HCEC 1CT (cell line): Measurements from ENCODE around the gene ZNF273.
"Not testable (repeated sequence)": the region's sequence is repeated elsewhere in the genome, so short reads cannot be mapped to it uniquely, and the experiment has no call there.

Experiments used
- DNase-seq: peaks from one replicate; pipeline ENCODE4 v3.0.0-alpha.2; 2017

ZNF273 gene

DNA sequence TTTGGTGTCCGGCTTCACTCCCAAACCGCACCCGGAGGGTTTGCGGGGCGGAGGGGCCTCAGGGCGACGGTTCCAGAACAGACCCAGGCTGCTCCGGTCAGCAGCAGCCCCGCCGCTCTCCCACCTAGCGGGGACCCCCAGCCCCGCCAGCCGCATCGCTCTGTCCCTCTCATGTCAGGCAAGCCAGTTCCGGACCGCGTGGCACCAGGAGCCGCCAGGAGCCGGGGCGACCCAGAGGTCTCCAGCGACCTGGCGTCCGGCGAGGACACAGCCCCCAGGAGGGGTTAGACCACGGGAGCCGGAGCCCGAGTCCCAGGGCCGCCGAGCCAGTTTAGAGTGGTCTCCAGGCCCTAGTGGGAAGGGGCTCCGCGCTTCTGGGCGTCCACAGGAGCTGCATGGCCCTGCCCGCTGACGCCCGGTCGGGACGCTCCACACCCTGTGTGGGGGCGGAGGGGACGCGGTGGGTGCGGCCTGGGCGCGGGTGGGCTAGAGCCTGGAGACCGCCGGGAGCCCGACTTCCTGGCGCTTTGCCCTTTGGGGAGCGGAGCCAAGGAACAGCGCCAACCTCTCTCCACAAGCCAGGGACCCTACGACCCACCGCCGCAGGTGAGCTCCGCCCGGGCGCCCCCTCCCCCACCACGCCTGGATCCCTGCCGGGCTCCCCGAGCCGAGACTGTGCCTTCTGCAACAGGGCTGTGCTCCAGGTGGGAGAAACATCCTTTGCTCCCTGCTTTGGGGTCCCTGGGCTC, 44.4 kb downstream of the ZNF273 start:
- DNase-seq = no peak

DNA sequence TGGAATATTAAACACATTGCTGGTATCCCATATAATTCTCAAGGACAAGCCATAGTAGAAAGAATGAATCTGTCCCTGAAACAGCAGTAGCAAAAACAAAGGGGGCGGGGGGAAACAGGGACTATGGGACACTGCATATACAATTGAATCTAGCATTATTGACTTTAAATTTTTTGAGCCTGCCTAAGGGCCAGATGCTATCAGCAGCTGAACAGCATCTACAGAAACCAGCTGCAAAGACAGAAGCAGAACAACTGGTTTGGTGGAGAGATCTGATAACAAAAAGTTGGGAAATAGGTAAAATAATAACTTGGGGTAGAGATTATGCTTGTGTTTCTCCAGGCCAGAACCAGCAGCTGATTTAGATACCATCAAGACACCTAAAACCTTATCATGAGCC, 45.7 kb downstream of the ZNF273 start:
- not testable (repeated sequence) for DNase-seq

- DNase-seq = not testable (repeated sequence)
Observed at GRCh38 chr7:64950673-64951072, 47.6 kb downstream of the ZNF273 start.

GRCh38 chr7:64951250-64951848, 48.3 kb downstream of the ZNF273 start:
- DNase-seq = peak; percentile 41

- no peak for DNase-seq
Observed at GRCh38 chr7:64959072-64959747, 56.1 kb downstream of the ZNF273 start.

DNA sequence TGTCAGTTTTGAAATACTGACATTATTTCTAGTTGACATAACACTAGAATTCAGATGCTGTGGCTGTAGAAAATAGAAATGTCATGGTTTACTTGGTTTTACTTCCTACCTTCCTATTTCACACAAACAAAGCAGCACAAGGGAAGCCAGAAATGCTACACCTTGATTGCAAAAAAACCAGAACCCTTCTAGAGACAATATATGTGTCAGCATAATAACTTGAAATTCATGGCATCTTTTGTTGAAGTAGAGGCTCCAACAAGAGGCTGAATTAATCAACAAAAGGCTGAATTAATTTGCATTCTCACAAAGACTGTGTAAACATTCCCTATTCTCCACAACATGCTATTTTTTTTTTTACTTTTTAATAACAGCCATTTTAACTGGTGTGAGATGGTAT, 62.5 kb downstream of the ZNF273 start:
- no peak for DNase-seq

- DNase-seq = no peak
Observed at GRCh38 chr7:64978497-64979203, 75.6 kb downstream of the ZNF273 start.
